HepG2 (cell line): ENCODE measurements around the gene CNP. TPM values are rescaled to one million over a fixed set of nuclear protein-coding genes. Genes with fewer than 3 reads are reported as not detected.

Source experiments
- ASH2L ChIP-seq: fragments of 300-600, 200-600 bp; sonication (generic); IDR thresholded peaks from 2 replicates; pipeline ENCODE4 v1.7.0; 2017; ENCODE audit warnings: low read depth, mild to moderate bottlenecking, moderate library complexity, mixed read lengths, low read length; ENCODE audit not compliant: insufficient read length
- CENPX ChIP-seq: sonication (generic); formaldehyde crosslinking; IDR thresholded peaks from 2 replicates; pipeline ENCODE4 v1.9.0; 2021; ENCODE audit warnings: mild to moderate bottlenecking, missing genetic modification reagents, moderate library complexity
- ERF ChIP-seq: IDR thresholded peaks from 2 replicates; pipeline ENCODE4 v1.6.1; 2018; ENCODE audit warnings: missing biosample characterization, missing genetic modification reagents
- HNF1A ChIP-seq, 2 experiments: sonication (generic) in 1 of 2; formaldehyde crosslinking in 1 of 2; IDR thresholded peaks; 2 replicates each; pipeline versions ENCODE4 v1.4.0 to v1.6.1; 2016 to 2020; ENCODE audit warnings: borderline replicate concordance in 1 of 2, low read depth in 1 of 2, mild to moderate bottlenecking in 1 of 2, missing genetic modification reagents in 1 of 2
- HOXA9 ChIP-seq: sonication (generic); formaldehyde crosslinking; IDR thresholded peaks from 2 replicates; pipeline ENCODE4 v1.8.1; 2022; ENCODE audit warnings: missing genetic modification reagents, mild to moderate bottlenecking, moderate library complexity, borderline replicate concordance
- KAT2B ChIP-seq: fragments of 150-350 bp; IDR thresholded peaks from 2 replicates; pipeline ENCODE4 v1.6.1; 2014; ENCODE audit warnings: low read depth, low read length, borderline replicate concordance
- KAT8 ChIP-seq: IDR thresholded peaks from 2 replicates; pipeline ENCODE4 v1.6.1; 2016; ENCODE audit warnings: missing genetic modification reagents, missing compliant biosample characterization
- MNT ChIP-seq: fragments of 450-650 bp; IDR thresholded peaks from 2 replicates; pipeline ENCODE4 v1.6.1; 2016
- MYC ChIP-seq: sonication (generic); formaldehyde crosslinking; IDR thresholded peaks from 2 replicates; pipeline ENCODE4 v1.9.0; 2021; ENCODE audit warnings: missing genetic modification reagents, borderline replicate concordance
- SAFB2 ChIP-seq: sonication (generic); formaldehyde crosslinking; IDR thresholded peaks from 2 replicates; pipeline ENCODE4 v1.5.1; 2020; ENCODE audit warnings: missing genetic modification reagents, low read depth, mild to moderate bottlenecking, borderline replicate concordance
- SKIL ChIP-seq: sonication (generic); formaldehyde crosslinking; IDR thresholded peaks from 2 replicates; pipeline ENCODE4 v1.8.0; 2022; ENCODE audit warnings: missing genetic modification reagents, mild to moderate bottlenecking, moderate library complexity, borderline replicate concordance
- TOE1 ChIP-seq: sonication (generic); formaldehyde crosslinking; IDR thresholded peaks from 2 replicates; pipeline ENCODE4 v1.4.0; 2020; ENCODE audit warnings: mild to moderate bottlenecking, missing genetic modification reagents
- U2AF1 ChIP-seq: fragments of 200-400 bp; formaldehyde crosslinking; optimal IDR thresholded peaks from 2 replicates; pipeline ENCODE3; 2017; ENCODE audit warnings: mild to moderate bottlenecking, low read depth, low read length
- U2AF2 ChIP-seq: fragments of 200-400 bp; formaldehyde crosslinking; IDR thresholded peaks from 2 replicates; pipeline ENCODE4 v1.6.1; 2017; ENCODE audit warnings: low read depth, mild to moderate bottlenecking, low read length
- YEATS4 ChIP-seq: sonication (generic); formaldehyde crosslinking; IDR thresholded peaks from 2 replicates; pipeline ENCODE4 v1.4.0; 2020; ENCODE audit warnings: missing genetic modification reagents, borderline replicate concordance
- YY1 ChIP-seq: IDR thresholded peaks from 2 replicates; pipeline ENCODE4 v1.6.1; 2011; ENCODE audit warnings: low read length, low read depth, moderate library complexity, mild to moderate bottlenecking; ENCODE audit not compliant: insufficient read depth, insufficient replicate concordance
- ZNF431 ChIP-seq: sonication (generic); formaldehyde crosslinking; IDR thresholded peaks from 2 replicates; pipeline ENCODE4 v1.9.0; 2022; ENCODE audit warnings: missing genetic modification reagents, low read depth, mild to moderate bottlenecking, borderline replicate concordance
- ZNF580 ChIP-seq: IDR thresholded peaks from 2 replicates; pipeline ENCODE4 v1.6.1; 2016; ENCODE audit warnings: low read depth, borderline replicate concordance
- ZNF678 ChIP-seq: sonication (generic); formaldehyde crosslinking; IDR thresholded peaks from 2 replicates; pipeline ENCODE4 v1.4.0; 2020; ENCODE audit warnings: mild to moderate bottlenecking, missing genetic modification reagents
- ZNF768 ChIP-seq: sonication (generic); formaldehyde crosslinking; IDR thresholded peaks from 2 replicates; pipeline ENCODE4 v1.4.0; 2020; ENCODE audit warnings: missing genetic modification reagents
- polyA plus RNA-seq, 8 experiments: library from polyadenylated mRNA; depleted of rRNA in 3 of 8; stranded (reverse) in 7 of 8; unstranded in 1 of 8; fragments of >200 nt; fragmentation: Illumina TruSeq in 4 of 8; extraction: Trizol in 4 of 8; gene quantifications; 2 replicates each; pipeline versions ENCODE4 v1.2.1 to v1.2.3, GENCODE V29; 2011 to 2016; ENCODE audit warnings: low read depth in 4 of 8, missing spikeins in 1 of 8, mixed read lengths in 1 of 8; ENCODE audit not compliant: insufficient read depth in 1 of 8
- total RNA-seq, 5 experiments: library from RNA; depleted of rRNA; stranded (reverse); fragments of >200 nt; fragmentation: Illumina TruSeq; extraction: Trizol; gene quantifications; 2 replicates each; pipeline ENCODE4 v1.2.3, GENCODE V29; 2016; ENCODE audit warnings: low read depth in 1 of 5

CNP gene
- total and polyA plus RNA-seq, 2 of the 13 experiments (the other 11 are each of a cell fraction or from before 2014, with no cell fraction given) = 97.2 to 161 TPM

- TF ChIP-seq KAT8 (CRISPR knock-in tag) = peak; percentile 95
- TF ChIP-seq U2AF1 = no peak
- no peak for TF ChIP-seq KAT2B
- TF ChIP-seq ASH2L = peak; percentile 79
- TF ChIP-seq ZNF768 (CRISPR knock-in tag) = peak; percentile 89
- peak; percentile 87; the same call in 1 of the 2 replicates for TF ChIP-seq ZNF431 (CRISPR knock-in tag)
- TF ChIP-seq ZNF678 = 0 out of 2 replicates have a peak, but pooled peaks have one; percentile 70
- TF ChIP-seq ZNF580 (CRISPR knock-in tag) = peak; percentile 98; the same call in 1 of the 2 replicates
- TF ChIP-seq SKIL (CRISPR knock-in tag) = no peak
- TF ChIP-seq MYC (CRISPR knock-in tag) = peak; percentile 91; the same call in 1 of the 2 replicates
- TF ChIP-seq HNF1A (IDR thresholded peaks at IDR 0.05; ENCODE audit: low read depth) = no peak
- TF ChIP-seq HNF1A (CRISPR knock-in tag; IDR thresholded peaks at IDR 0.05; ENCODE audit: borderline replicate concordance) = peak; percentile 76; the same call in 1 of the 2 replicates
- peak; percentile 84; the same call in 1 of the 2 replicates for TF ChIP-seq TOE1 (CRISPR knock-in tag)
- TF ChIP-seq CENPX (CRISPR knock-in tag) = no peak
- no peak for TF ChIP-seq HOXA9 (CRISPR knock-in tag)
- TF ChIP-seq YY1 = peak; percentile 77
- TF ChIP-seq YEATS4 = peak; percentile 96
- peak; percentile 97 for TF ChIP-seq ERF (CRISPR knock-in tag)
- peak; percentile 79 for TF ChIP-seq MNT
- no peak for TF ChIP-seq U2AF2
- no peak for TF ChIP-seq SAFB2 (CRISPR knock-in tag)
Observed at GRCh38 chr17:41930009-41930832, 36.4 kb upstream of the CNP start, which contains the start of gene ODAD4 (continued).
